ENCODE data around the gene GDF2. TPM values are rescaled to one million over a fixed set of nuclear protein-coding genes. Genes with fewer than 3 reads are reported as not detected.

GDF2 gene
- total and polyA plus RNA-seq, 2 of the 4 experiments (the other 2 are of a cell fraction), result under 0.01 TPM; not detected in 1

DNA sequence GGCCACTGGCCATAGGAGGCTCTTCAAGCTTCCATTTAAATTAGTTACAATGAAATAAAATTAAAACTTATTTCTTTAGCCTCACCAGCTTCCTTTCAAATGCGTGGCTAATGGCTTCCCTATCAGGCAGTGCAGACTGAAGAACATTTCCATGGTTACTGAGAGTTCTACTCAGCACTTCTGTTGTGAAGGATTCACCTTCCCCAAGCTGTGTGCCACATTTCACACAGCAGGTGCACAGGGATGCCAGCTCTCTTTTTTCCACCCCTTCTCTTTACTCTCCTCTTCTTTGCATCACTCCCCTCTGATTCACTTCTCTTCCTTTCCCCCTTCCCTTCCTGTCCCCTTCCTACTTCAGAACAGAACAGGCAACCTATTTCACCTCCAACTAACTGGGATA, 833 bp downstream of the GDF2 start:
- CTCF ChIA-PET, result no interaction called here
- in situ Hi-C loops (cut with MboI; ENCODE audit: low sequenced_read_pairs), result no loop called here

More for the DNA sequence above, 833 bp downstream of the GDF2 start:
- Histone ChIP-seq H3K23ac (ENCODE audit: low read depth, low read length) (no peak overlapping the region), H4K91ac (ENCODE audit: insufficient read depth, low read depth, low read length) (no peak overlapping the region), H4K5ac (ENCODE audit: low read depth, low read length) (no peak overlapping the region), H3K18ac (ENCODE audit: low read depth, low read length) (no peak overlapping the region), H2AK9ac (replicated peaks; ENCODE audit: low read depth, low read length, poor library complexity) (no peak overlapping the region), H2AK5ac (ENCODE audit: low read depth, low read length) (no peak overlapping the region), H2BK120ac (ENCODE audit: low read depth, low read length) (no peak overlapping the region), H3K27ac (ENCODE audit: insufficient read depth, low read length) (no peak overlapping the region), H3K4me1 (ENCODE audit: control insufficient read depth, insufficient read depth, low read length) (no peaks in the 10 kb centered on the region), H3K27me3 (ENCODE audit: control insufficient read depth, insufficient read depth, low read length) (peaks cover 43% of the 10 kb centered on the region), H3K36me3 (ENCODE audit: control insufficient read depth, insufficient read depth, low read length) (no peaks in the 10 kb centered on the region), H3K14ac (replicated peaks; ENCODE audit: low read depth, low read length) (no peak overlapping the region), H3K9me3 (ENCODE audit: control insufficient read depth, insufficient read depth, low read length) (no peaks in the 10 kb centered on the region), H2BK15ac (ENCODE audit: low read depth, low read length) (no peak overlapping the region; the same call in 2 of the 3 replicates), H3K4me3 (ENCODE audit: insufficient read depth, low read depth, low read length) (no peak overlapping the region), H3K4me2 (ENCODE audit: low read depth, low read length) (no peak overlapping the region), H2BK20ac (ENCODE audit: low read depth, low read length) (no peak overlapping the region), H3K4ac (ENCODE audit: low read depth, low read length) (no peak overlapping the region), H2AFZ (replicated peaks; ENCODE audit: low read length, poor library complexity) (no peak overlapping the region), H3K9me1 (ENCODE audit: insufficient read depth, low read length) (peaks cover 4% of the 10 kb centered on the region; the same call in 1 of the 2 replicates), H3K56ac (ENCODE audit: extremely low read depth, insufficient read depth, low read length) (no peak overlapping the region), H2BK5ac (ENCODE audit: low read depth, low read length, poor library complexity, severe bottlenecking) (no peak overlapping the region), H3K79me1 (ENCODE audit: low read depth in 1 of 2, low read length in 2 of 2) (no peaks in the 10 kb centered on the region), H4K8ac (ENCODE audit: low read depth in 2 of 2, low read length in 2 of 2) (no peak overlapping the region), H4K20me1 (ENCODE audit: insufficient read depth, low read length) (no peaks in the 10 kb centered on the region), H3K9ac (ENCODE audit: low read depth, low read length) (no peak overlapping the region)
- intact Hi-C loops (cut with micrococcal nuclease), result no loop called here
- no CpG with 5 or more reads among the region's 1 CpG for WGBS, 2 experiments (ENCODE audit: extremely low coverage in 2 of 2, insufficient read length in 1 of 2)
- no peak for TF ChIP-seq SMC3 (IDR thresholded peaks at IDR 0.05; ENCODE audit: low read depth, low read length)
- TF ChIP-seq, protein P1, sequence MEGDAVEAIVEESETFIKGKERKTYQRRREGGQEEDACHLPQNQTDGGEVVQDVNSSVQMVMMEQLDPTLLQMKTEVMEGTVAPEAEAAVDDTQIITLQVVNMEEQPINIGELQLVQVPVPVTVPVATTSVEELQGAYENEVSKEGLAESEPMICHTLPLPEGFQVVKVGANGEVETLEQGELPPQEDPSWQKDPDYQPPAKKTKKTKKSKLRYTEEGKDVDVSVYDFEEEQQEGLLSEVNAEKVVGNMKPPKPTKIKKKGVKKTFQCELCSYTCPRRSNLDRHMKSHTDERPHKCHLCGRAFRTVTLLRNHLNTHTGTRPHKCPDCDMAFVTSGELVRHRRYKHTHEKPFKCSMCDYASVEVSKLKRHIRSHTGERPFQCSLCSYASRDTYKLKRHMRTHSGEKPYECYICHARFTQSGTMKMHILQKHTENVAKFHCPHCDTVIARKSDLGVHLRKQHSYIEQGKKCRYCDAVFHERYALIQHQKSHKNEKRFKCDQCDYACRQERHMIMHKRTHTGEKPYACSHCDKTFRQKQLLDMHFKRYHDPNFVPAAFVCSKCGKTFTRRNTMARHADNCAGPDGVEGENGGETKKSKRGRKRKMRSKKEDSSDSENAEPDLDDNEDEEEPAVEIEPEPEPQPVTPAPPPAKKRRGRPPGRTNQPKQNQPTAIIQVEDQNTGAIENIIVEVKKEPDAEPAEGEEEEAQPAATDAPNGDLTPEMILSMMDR (conservative IDR thresholded peaks at IDR 0.05; ENCODE audit: low read depth, low read length), result no peak
- POLR2A ChIA-PET (ENCODE audit: unreplicated experiment), result no interaction called here
- BruUV-seq (replicated peaks), result no TSS peak
- ATAC-seq (ENCODE audit: low read depth) (no peak), DNase-seq (no peak)
- dilution Hi-C loops (cut with HindIII; ENCODE audit: low sequenced_read_pairs, unreplicated experiment), result no loop called here
